Measurements from ENCODE around the gene FIGLA.

DNA sequence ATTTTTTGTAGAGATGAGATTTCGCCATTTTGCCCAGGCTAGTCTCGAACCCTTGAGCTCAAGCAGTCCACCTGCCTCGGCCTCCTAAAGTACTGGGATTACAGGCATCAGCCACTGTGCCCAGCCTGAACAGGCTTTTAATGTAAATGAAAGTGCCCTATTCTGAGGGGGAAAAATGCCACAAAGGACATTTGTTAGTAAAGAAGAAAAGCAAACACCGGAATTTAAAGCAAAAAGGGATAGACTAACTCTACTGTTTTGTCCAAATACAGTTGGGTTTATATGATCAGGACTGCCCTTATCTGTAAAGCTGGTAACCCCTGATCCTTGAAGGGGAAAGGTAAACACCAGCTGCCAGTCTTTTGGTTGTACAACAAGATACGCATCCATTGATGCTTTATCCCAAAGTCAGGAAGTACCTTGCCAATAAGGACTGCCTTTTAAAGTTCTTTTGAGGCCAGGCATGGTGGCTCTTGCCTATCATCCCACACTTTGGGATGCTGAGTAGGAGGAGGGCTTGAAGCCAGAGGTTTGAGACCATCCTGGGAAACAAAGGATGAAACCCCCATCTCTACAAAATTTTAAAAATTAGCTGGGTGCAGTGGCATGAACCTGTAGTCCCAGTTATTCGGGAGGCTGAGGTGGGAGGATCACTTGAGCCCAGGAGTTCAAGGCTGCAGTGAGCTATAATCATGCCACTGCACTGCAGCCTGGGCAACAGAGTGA, 16.8 kb upstream of the FIGLA start:
- TF ChIP-seq, protein P1, sequence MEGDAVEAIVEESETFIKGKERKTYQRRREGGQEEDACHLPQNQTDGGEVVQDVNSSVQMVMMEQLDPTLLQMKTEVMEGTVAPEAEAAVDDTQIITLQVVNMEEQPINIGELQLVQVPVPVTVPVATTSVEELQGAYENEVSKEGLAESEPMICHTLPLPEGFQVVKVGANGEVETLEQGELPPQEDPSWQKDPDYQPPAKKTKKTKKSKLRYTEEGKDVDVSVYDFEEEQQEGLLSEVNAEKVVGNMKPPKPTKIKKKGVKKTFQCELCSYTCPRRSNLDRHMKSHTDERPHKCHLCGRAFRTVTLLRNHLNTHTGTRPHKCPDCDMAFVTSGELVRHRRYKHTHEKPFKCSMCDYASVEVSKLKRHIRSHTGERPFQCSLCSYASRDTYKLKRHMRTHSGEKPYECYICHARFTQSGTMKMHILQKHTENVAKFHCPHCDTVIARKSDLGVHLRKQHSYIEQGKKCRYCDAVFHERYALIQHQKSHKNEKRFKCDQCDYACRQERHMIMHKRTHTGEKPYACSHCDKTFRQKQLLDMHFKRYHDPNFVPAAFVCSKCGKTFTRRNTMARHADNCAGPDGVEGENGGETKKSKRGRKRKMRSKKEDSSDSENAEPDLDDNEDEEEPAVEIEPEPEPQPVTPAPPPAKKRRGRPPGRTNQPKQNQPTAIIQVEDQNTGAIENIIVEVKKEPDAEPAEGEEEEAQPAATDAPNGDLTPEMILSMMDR (IDR thresholded peaks at IDR 0.05): no peak
- TF ChIP-seq POLR2AphosphoS5 (IDR thresholded peaks at IDR 0.05): no peak

Data from prostate gland (tissue), 2 donors.